ENCODE data around the gene SLC9A7. TPM values are rescaled to one million over a fixed set of nuclear protein-coding genes. Genes with fewer than 3 reads are reported as not detected.

Gene SLC9A7
- total RNA-seq, 1 experiment from 2014 or later = 22.8 TPM

- DNase-seq (ENCODE audit: low read depth) = no peak
These were observed 105.4 kb downstream of the SLC9A7 start for GRCh38 chrX:46653482-46653881.

GRCh38 chrX:46649421-46650260, 109.3 kb downstream of the SLC9A7 start:
- DNase-seq (ENCODE audit: low read depth) = no peak

DNA sequence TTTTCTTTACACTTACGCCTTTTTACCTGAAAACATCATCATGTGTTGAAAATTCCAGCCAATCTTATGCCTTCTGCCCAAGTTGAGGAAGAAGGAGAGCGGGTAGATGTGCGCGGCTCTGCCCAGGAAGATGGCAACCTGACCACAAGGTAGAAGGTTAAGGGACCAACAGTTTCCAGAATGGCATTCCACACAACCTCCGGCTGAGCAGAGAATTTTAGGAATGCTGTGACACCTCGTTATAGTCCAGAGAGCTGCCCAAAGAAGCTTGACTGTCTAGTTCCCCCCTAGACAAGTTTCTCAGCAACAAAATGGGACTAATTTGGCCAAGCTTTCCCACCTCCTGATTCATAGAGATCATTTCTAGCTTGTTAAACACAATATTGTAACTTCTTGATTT, 110.3 kb downstream of the SLC9A7 start:
- no peak for DNase-seq (ENCODE audit: low read depth)

- no peak for DNase-seq (ENCODE audit: low read depth)
These were observed 111.7 kb downstream of the SLC9A7 start for GRCh38 chrX:46647251-46647650.

GRCh38 chrX:46645614-46646013, 113.3 kb downstream of the SLC9A7 start:
- DNase-seq (ENCODE audit: low read depth) = no peak

DNA sequence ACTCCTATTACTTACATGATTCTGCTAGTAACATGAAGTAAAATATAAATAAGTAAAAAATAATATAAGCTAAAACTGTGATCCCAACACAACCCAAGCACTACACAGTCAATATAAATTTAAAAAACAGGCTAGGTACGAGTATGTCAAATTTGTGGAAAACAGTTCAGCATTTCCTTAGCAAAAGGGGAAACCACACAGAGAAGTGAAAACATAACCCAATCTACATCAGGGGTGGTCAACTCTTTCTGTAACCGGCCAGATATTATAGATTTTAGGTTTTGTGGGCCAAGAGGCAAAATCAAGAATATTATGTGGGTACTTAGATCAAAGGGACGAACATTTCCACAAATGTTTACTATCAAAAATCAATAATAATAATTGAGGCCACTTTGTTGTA, 115.3 kb downstream of the SLC9A7 start:
- no peak for DNase-seq (ENCODE audit: low read depth)

DNA sequence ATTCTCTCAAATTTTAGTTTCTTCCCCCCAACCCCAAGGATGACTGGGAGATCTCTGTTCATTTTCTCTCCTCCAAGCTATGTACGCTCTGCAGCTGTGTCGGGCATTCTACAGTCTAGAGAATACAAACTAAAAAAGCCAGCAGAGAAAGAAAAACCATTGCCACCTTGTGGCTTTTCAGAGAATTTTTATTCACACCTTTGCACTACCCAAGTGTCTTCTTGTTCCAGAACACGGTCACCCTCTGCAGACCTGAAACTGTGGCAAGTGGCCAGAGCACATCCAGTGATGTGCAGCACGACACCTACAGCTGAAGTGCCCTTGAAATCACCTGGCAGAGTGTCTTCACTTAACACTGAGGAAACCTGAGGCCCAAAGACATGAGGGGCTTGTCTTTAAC, 116.8 kb downstream of the SLC9A7 start:
- peak; percentile 13 for DNase-seq (ENCODE audit: low read depth)

- peak; percentile 36 for DNase-seq (ENCODE audit: low read depth)
These were observed 121.0 kb downstream of the SLC9A7 start for GRCh38 chrX:46637938-46638337.

DNA sequence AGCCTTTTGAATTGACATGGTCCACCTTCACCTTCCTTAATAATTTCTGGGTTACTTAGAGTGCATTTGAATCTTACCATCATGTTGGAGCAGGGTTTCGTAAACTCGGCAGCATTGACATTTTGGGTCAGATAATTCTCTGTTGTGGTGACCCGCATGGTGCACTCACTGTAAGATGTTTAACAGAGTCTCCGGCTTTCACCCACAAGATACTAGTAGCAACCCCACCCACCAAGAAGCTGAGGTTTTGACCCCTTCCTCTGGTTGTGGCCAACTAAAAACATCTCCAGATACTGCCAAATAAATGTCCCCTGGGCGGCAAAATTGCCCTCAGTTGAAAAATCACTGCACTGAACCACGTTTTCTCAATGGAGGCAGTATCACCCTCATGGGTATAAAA, 122.7 kb downstream of the SLC9A7 start:
- no peak for DNase-seq (ENCODE audit: low read depth)

GRCh38 chrX:46635186-46635585, 123.7 kb downstream of the SLC9A7 start:
- DNase-seq (ENCODE audit: low read depth) = no peak

- no peak for DNase-seq (ENCODE audit: low read depth)
These were observed 124.3 kb downstream of the SLC9A7 start for GRCh38 chrX:46634577-46634976.

GRCh38 chrX:46630141-46630540, 128.8 kb downstream of the SLC9A7 start:
- DNase-seq (ENCODE audit: low read depth) = peak; percentile 15

DNA sequence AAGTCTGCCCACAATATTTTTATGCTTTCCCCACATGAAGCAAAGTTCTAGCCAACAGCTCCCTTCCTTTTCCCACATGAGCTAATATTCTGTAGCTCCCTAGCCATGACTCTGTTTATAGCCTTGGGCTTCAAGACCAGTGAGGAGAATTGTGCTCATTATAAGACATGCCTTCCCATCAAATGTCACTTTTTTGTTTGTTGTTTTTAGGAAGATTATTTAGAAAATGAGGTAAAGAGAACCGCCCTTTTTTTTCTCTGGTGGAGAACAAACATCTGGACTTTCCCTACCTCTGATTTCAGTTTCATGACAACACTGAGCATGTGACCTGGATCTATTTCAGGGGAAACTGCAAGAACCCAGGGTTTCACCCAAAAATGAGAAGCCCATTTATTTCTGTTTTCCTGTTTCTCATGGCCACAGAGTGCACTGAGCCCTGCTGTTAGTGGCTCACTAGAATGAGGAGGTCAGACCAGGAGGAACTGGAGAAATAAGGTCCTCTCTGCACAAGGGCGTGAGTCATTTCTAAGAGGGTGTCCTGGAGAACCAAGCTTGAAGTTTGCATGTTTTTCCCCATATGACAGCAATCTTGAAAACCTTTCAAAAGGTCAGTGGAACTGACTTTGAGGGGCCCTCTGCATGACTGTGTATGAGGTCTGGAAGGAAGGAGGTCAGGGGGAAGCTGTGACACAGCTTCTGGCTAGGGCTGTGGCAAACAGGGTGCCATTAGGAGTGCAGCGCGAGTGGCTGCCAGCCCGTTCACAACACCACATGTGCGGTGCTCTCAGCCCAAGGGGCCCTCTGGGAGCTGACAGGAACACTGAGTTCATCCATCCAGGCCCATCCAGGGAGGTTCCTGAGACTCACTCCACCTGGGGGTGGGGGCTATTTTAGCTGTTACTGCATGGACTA, 130.2 kb downstream of the SLC9A7 start:
- no peak for DNase-seq (ENCODE audit: low read depth)

DNA sequence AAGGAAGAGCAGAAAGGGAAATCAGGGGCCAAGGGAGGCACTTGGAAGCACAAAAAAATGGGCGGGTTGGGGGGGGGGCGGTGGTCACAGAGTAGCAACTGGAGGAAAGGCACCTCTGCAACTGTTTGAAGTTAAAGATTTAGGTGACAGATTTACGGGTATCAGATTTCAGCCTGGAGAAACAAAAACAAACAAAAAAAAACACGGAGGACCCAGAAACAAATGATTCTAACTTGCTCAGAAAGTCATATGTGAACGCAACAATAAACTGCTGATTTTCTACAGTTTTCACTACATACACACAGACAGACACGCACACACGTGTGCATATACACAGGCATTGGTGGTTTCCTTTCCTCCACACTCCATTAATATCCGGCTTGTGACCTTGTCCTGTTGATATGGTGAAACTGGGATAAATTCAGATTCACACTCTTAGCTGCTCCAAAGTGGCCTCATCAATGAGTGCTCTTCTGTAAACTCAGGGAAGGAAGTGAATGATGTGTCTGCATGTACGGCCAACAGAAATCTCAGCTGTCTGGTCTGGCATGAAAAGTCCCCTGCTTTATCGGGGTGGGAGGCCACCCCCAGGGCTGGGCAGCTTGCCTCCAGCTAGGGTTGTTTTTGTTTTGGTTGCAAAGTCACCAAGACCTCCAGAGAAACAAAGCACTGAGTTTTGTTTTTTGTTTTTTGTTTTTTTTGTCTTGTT, 131.1 kb downstream of the SLC9A7 start:
- DNase-seq (ENCODE audit: low read depth) = no peak

DNA sequence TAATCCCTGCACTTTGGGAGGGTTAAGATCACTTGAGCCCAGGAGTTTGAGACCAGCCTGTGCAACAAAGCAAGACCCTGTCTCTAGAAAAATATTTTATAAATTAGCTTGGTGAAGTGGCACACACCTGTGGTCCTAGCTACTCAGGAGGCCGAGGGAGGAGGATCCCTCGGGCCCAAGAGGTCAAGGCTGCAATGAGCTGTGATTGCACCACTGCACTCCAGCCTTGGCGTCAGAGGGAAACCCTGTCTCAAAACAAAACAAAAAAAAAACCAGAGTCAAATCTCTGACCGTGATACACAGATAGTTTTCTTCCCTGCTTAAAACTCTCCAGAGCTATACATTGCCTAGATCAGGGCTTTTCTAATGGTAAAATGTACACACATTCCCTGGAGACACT, 131.9 kb downstream of the SLC9A7 start:
- DNase-seq (ENCODE audit: low read depth) = no peak

DNA sequence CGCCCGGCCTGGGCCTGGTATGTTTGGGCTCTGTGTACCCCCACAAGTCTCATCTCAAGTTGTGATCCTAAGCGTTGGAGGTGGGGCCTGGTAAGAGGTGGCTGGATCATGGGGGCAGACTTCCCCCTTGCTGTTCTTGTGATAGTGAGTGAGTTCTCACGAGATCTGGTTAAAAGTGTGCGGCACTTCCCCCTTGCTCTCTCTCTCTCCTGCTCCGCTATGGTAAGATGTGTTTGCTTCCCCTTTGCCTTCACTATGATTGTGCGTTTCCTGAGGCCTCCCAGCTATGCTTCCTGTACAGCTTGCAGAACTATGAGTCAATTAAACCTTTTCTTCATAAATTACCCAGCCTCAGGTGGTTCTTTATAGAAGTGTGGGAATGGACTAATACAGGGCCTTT, 132.4 kb downstream of the SLC9A7 start:
- no peak for DNase-seq (ENCODE audit: low read depth)

GRCh38 chrX:46624090-46624786, 134.7 kb downstream of the SLC9A7 start:
- no peak for DNase-seq (ENCODE audit: low read depth)

DNA sequence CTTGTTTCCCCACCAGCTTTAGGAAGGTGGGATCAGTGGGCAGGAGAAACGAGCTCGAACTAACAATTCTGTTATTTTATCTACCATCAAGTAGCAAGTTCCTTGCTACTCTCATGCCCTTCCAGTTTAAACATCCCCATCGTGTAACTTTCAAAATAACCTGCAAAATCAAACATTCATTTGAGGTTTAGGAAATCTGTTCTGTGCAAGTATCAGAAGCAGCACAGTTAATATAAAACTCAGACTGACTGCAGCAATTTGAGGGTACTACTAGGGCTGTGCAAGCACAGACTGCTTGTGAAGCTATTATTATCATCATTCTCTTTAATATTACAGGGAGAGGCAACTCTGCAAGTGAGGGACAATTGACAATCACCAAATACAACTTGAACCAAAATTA, 137.3 kb downstream of the SLC9A7 start:
- no peak for DNase-seq (ENCODE audit: low read depth)

DNA sequence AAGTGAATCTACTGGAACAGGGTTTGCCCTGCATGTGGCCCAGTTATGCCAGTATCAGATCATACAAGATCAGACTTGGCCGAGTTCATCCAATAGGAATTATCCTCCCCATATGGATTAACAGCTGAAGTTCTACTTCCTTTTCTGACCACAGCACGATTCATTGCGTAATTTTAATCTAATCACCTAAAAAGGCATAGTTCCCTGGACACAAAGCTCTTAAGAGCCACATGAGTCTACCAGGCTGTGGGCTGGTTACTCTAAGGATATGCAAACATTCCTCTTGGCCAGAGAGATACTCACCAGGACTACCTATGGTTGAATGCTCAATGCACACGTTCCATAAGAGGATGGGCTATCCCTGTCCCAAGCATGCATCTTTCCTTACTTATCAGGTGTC, 138.4 kb downstream of the SLC9A7 start:
- peak; percentile 2 for DNase-seq (ENCODE audit: low read depth)

- no peak for DNase-seq (ENCODE audit: low read depth)
These were observed 140.0 kb downstream of the SLC9A7 start for GRCh38 chrX:46618947-46619346.

- no peak for DNase-seq (ENCODE audit: low read depth)
These were observed 141.0 kb downstream of the SLC9A7 start for GRCh38 chrX:46617906-46618305.

All from HT1080 (cell line).